IMR-90 (cell line): ENCODE data around the gene NEIL1. TPM values are rescaled to one million over a fixed set of nuclear protein-coding genes. Genes with fewer than 3 reads are reported as not detected.

Source experiments
- ATAC-seq: fragments of 200-7000 bp; cut with Tn5 transposase; 2 replicates; pipeline ENCODE4 v1.9.1; 2020; ENCODE audit warnings: low read depth, mild to moderate bottlenecking, moderate library complexity
- BruUV-seq: library from RNA; stranded (reverse); fragments of 400-500 nt; replicated peaks from 2 replicates; lab custom pipeline; 2021; lab: Mats Ljungman, UMichigan
- CTCF ChIA-PET: fragments of 300-600 bp; formaldehyde crosslinking; extraction: SDS; loops from one replicate; lab custom pipeline; 2021; ENCODE audit warnings: antibody characterized with exemption; lab: Yijun Ruan, JAX
- POLR2A ChIA-PET: fragments of 300-600 bp; sonication (Branson Sonifier 250); formaldehyde crosslinking; loops from one replicate; lab custom pipeline; 2022; ENCODE audit warnings: antibody characterized with exemption; ENCODE audit not compliant: unreplicated experiment; lab: Charles Lee
- DNase-seq: peaks from one replicate; pipeline ENCODE4 v3.0.0; 2013
- H2AFZ ChIP-seq: replicated peaks from 2 replicates; pipeline ENCODE3; 2013; ENCODE audit warnings: low read length, mild to moderate bottlenecking; ENCODE audit not compliant: poor library complexity
- H2AK5ac ChIP-seq: 2 replicates; pipeline ENCODE4 v1.6.1; 2013; ENCODE audit warnings: low read depth, low read length, inconsistent platforms
- H2AK9ac ChIP-seq: replicated peaks from 2 replicates; pipeline ENCODE3; 2013; ENCODE audit warnings: mild to moderate bottlenecking, low read depth, low read length, moderate library complexity; ENCODE audit not compliant: poor library complexity
- H2BK120ac ChIP-seq: 2 replicates; pipeline ENCODE4 v1.6.1; 2013; ENCODE audit warnings: low read depth, low read length, inconsistent platforms
- H2BK15ac ChIP-seq: 3 replicates; pipeline ENCODE4 v1.6.1; 2013; ENCODE audit warnings: low read depth, low read length, inconsistent platforms
- H2BK20ac ChIP-seq: 2 replicates; pipeline ENCODE4 v1.6.1; 2013; ENCODE audit warnings: low read depth, mild to moderate bottlenecking, inconsistent platforms, low read length, moderate library complexity
- H2BK5ac ChIP-seq: 2 replicates; pipeline ENCODE4 v1.6.1; 2013; ENCODE audit warnings: mild to moderate bottlenecking, low read depth, low read length, inconsistent platforms; ENCODE audit not compliant: poor library complexity, severe bottlenecking
- H3K14ac ChIP-seq: replicated peaks from 2 replicates; pipeline ENCODE4 v1.6.1; 2013; ENCODE audit warnings: low read depth, low read length, inconsistent platforms
- H3K18ac ChIP-seq: 2 replicates; pipeline ENCODE4 v1.6.1; 2013; ENCODE audit warnings: low read depth, low read length, control low read depth
- H3K23ac ChIP-seq: 2 replicates; pipeline ENCODE4 v1.6.1; 2013; ENCODE audit warnings: low read depth, low read length, inconsistent platforms
- H3K27ac ChIP-seq: 2 replicates; pipeline ENCODE4 v1.5.1; 2013; ENCODE audit warnings: mild to moderate bottlenecking, control low read depth, low read length; ENCODE audit not compliant: insufficient read depth
- H3K27me3 ChIP-seq: 2 replicates; pipeline ENCODE4 v1.6.1; 2013; ENCODE audit warnings: low read length; ENCODE audit not compliant: control insufficient read depth, insufficient read depth
- H3K36me3 ChIP-seq: 2 replicates; pipeline ENCODE4 v1.6.1; 2013; ENCODE audit warnings: low read length, mixed read lengths; ENCODE audit not compliant: control insufficient read depth, insufficient read depth
- H3K4ac ChIP-seq: 2 replicates; pipeline ENCODE4 v1.6.1; 2013; ENCODE audit warnings: low read depth, low read length, inconsistent platforms
- H3K4me1 ChIP-seq: 2 replicates; pipeline ENCODE4 v1.6.1; 2013; ENCODE audit warnings: low read length, mixed read lengths; ENCODE audit not compliant: control insufficient read depth, insufficient read depth
- H3K4me2 ChIP-seq: 2 replicates; pipeline ENCODE4 v1.6.1; 2013; ENCODE audit warnings: low read depth, mild to moderate bottlenecking, control low read depth, low read length, moderate library complexity
- H3K4me3 ChIP-seq: 2 replicates; pipeline ENCODE4 v1.5.1; 2013; ENCODE audit warnings: low read depth, mild to moderate bottlenecking, control low read depth, low read length, moderate library complexity; ENCODE audit not compliant: insufficient read depth
- H3K56ac ChIP-seq: 2 replicates; pipeline ENCODE4 v1.6.1; 2013; ENCODE audit warnings: low read length, inconsistent platforms; ENCODE audit not compliant: insufficient read depth; ENCODE audit errors: extremely low read depth
- H3K79me1 ChIP-seq, 2 experiments: 2 replicates each; pipeline ENCODE4 v1.6.1; 2013; ENCODE audit warnings: low read length in 2 of 2, inconsistent platforms in 1 of 2, low read depth in 1 of 2
- H3K9ac ChIP-seq: 2 replicates; pipeline ENCODE4 v1.6.1; 2013; ENCODE audit warnings: low read depth, low read length, control low read depth
- H3K9me1 ChIP-seq: 2 replicates; pipeline ENCODE4 v1.6.1; 2013; ENCODE audit warnings: low read length, inconsistent platforms; ENCODE audit not compliant: insufficient read depth
- H3K9me3 ChIP-seq: 2 replicates; pipeline ENCODE4 v1.6.1; 2013; ENCODE audit warnings: low read length; ENCODE audit not compliant: control insufficient read depth, insufficient read depth
- H4K20me1 ChIP-seq: 2 replicates; pipeline ENCODE4 v1.6.1; 2013; ENCODE audit warnings: low read length, inconsistent platforms; ENCODE audit not compliant: insufficient read depth
- H4K5ac ChIP-seq: 2 replicates; pipeline ENCODE4 v1.6.1; 2013; ENCODE audit warnings: mild to moderate bottlenecking, low read depth, low read length, control low read depth
- H4K8ac ChIP-seq, 2 experiments: 2 replicates each; pipeline ENCODE4 v1.6.1; 2013; ENCODE audit warnings: low read depth in 2 of 2, low read length in 2 of 2, control low read depth in 1 of 2, inconsistent platforms in 1 of 2
- H4K91ac ChIP-seq: 2 replicates; pipeline ENCODE4 v1.6.1; 2013; ENCODE audit warnings: low read depth, low read length, inconsistent platforms; ENCODE audit not compliant: insufficient read depth
- BHLHE40 ChIP-seq: fragments of 150-350 bp; IDR thresholded peaks from 2 replicates; pipeline ENCODE4 v1.6.1; 2016; ENCODE audit warnings: mild to moderate bottlenecking, low read depth, low read length
- CHD1 ChIP-seq: IDR thresholded peaks from 2 replicates; pipeline ENCODE4 v1.6.1; 2012; ENCODE audit warnings: low read depth, low read length, improper control_type of control experiment
- CTCF ChIP-seq: conservative IDR thresholded peaks from 2 replicates; pipeline ENCODE4 v1.5.1; 2012; ENCODE audit warnings: mild to moderate bottlenecking, low read depth, low read length, improper control_type of control experiment
- ELK1 ChIP-seq: fragments of 150-350 bp; IDR thresholded peaks from 2 replicates; pipeline ENCODE4 v1.6.1; 2016; ENCODE audit warnings: low read depth, mild to moderate bottlenecking, low read length, moderate library complexity, borderline replicate concordance
- FOS ChIP-seq: fragments of 150-350 bp; IDR thresholded peaks from 2 replicates; pipeline ENCODE4 v1.6.1; 2016; ENCODE audit warnings: low read depth, low read length
- MAFK ChIP-seq: IDR thresholded peaks from 2 replicates; pipeline ENCODE4 v1.6.1; 2012; ENCODE audit warnings: low read depth, low read length, improper control_type of control experiment
- MAZ ChIP-seq: IDR thresholded peaks from 2 replicates; pipeline ENCODE4 v1.6.1; 2012; ENCODE audit warnings: low read depth, mild to moderate bottlenecking, low read length, improper control_type of control experiment, moderate library complexity, borderline replicate concordance
- MXI1 ChIP-seq: IDR thresholded peaks from 2 replicates; pipeline ENCODE4 v1.6.1; 2012; ENCODE audit warnings: low read depth, mild to moderate bottlenecking, low read length, moderate library complexity, borderline replicate concordance
- NFE2L2 ChIP-seq: fragments of 150-350 bp; IDR thresholded peaks from 2 replicates; pipeline ENCODE4 v1.6.1; 2016; ENCODE audit warnings: low read depth, mild to moderate bottlenecking, low read length
- POLR2A ChIP-seq: IDR thresholded peaks from 2 replicates; pipeline ENCODE4 v1.6.1; 2012; ENCODE audit warnings: mild to moderate bottlenecking, low read depth, low read length
- RAD21 ChIP-seq: IDR thresholded peaks from 2 replicates; pipeline ENCODE4 v1.6.1; 2012; ENCODE audit warnings: low read length, improper control_type of control experiment
- RFX5 ChIP-seq: IDR thresholded peaks from 2 replicates; pipeline ENCODE4 v1.8.0; 2012; ENCODE audit warnings: low read depth, mild to moderate bottlenecking, low read length, moderate library complexity
- SMC3 ChIP-seq: fragments of 150-350 bp; IDR thresholded peaks from 2 replicates; pipeline ENCODE4 v1.6.1; 2016; ENCODE audit warnings: low read depth, mild to moderate bottlenecking, antibody characterized with exemption, low read length, moderate library complexity
- USF2 ChIP-seq: fragments of 150-350 bp; IDR thresholded peaks from 2 replicates; pipeline ENCODE4 v1.6.1; 2017; ENCODE audit warnings: mild to moderate bottlenecking, antibody characterized with exemption, low read length, low read depth
- WGBS, 2 experiments: methylation state at CpG; one replicate each; pipeline versions ENCODE4 v1.1.5 to v1.1.7; 2013; ENCODE audit warnings: missing lambda C conversion rate in 2 of 2; ENCODE audit not compliant: insufficient read length in 1 of 2; ENCODE audit errors: extremely low coverage in 2 of 2; 5-methylcytosine and 5-hydroxymethylcytosine counted together
- dilution Hi-C: fragments of 300-500 bp; cut with HindIII; formaldehyde crosslinking; loops from one replicate; pipeline ENCODE4 v1.14.3; 2018; ENCODE audit warnings: low sequenced_read_pairs; ENCODE audit not compliant: unreplicated experiment
- in situ Hi-C: fragments of 300-500 bp; cut with MboI; formaldehyde crosslinking; loops from 3 replicates; pipeline ENCODE4 v1.14.3; 2019; ENCODE audit warnings: low sequenced_read_pairs, inconsistent platforms, mixed read lengths
- intact Hi-C: fragments of 100-400 bp; cut with micrococcal nuclease; formaldehyde crosslinking; loops from 2 replicates; pipeline ENCODE4 v1.10.0; 2022
- polyA plus RNA-seq, 3 experiments: library from polyadenylated mRNA; depleted of rRNA; stranded (reverse); fragments of >200 nt; gene quantifications; 2 replicates each; pipeline ENCODE4 v1.2.3, GENCODE V29; 2012; ENCODE audit warnings: low replicate concordance in 1 of 3
- total RNA-seq: library from RNA; depleted of rRNA; stranded (reverse); fragments of >200 nt; gene quantifications from 2 replicates; pipeline ENCODE4 v1.2.3, GENCODE V29; 2012

The NEIL1 gene
- total and polyA plus RNA-seq, 2 of the 4 experiments (the other 2 are of a cell fraction), result 1.1 to 3.6 TPM

GRCh38 chr15:75360391-75360790, 13.6 kb downstream of the NEIL1 start:
- H3K9me1 ChIP-seq, result no peaks in the 10 kb centered on the region; the same call in 1 of the 2 replicates
- CTCF ChIA-PET, result no interaction called here
- no peak overlapping the region for H2AK5ac ChIP-seq
- dilution Hi-C loops (no loop called here), intact Hi-C loops (no loop called here), in situ Hi-C loops (no loop called here)
- H2AFZ ChIP-seq, result no peak overlapping the region
- no peak overlapping the region for H3K4ac ChIP-seq
- no CpG with 5 or more reads among the region's 1 CpG for WGBS, 2 experiments
- no peak overlapping the region for H2BK120ac ChIP-seq
- no peaks in the 10 kb centered on the region for H3K4me1 ChIP-seq
- H3K27me3 ChIP-seq, result no peaks in the 10 kb centered on the region
- no peaks in the 10 kb centered on the region for H3K9me3 ChIP-seq
- H3K27ac ChIP-seq, result no peak overlapping the region
- H3K9ac ChIP-seq, result no peak overlapping the region
- no peak overlapping the region for H3K4me2 ChIP-seq
- no peak overlapping the region for H3K23ac ChIP-seq
- H3K36me3 ChIP-seq, result peaks cover 72% of the 10 kb centered on the region
- BruUV-seq, result no TSS peak
- H4K5ac ChIP-seq, result no peak overlapping the region
- no peak overlapping the region for H3K4me3 ChIP-seq
- no peak overlapping the region for H2BK5ac ChIP-seq
- H4K8ac ChIP-seq, result no peak overlapping the region
- H4K91ac ChIP-seq, result no peak overlapping the region
- ATAC-seq (peak; percentile 19; the same call in 1 of the 2 replicates), DNase-seq (no peak)
- no peak overlapping the region for H3K14ac ChIP-seq
- POLR2A ChIA-PET, result no interaction called here
- H3K56ac ChIP-seq, result no peak overlapping the region
- H3K79me1 ChIP-seq, result peaks cover 0 to 8% of the 10 kb centered on the region in 2 experiments; a peak in 1 of 4 replicates
- no peak overlapping the region for H2AK9ac ChIP-seq
- H3K18ac ChIP-seq, result no peak overlapping the region
- no peak overlapping the region for H2BK15ac ChIP-seq
- no peak overlapping the region for H2BK20ac ChIP-seq
- no peak for TF ChIP-seq MAFK
- no peak for TF ChIP-seq USF2
- TF ChIP-seq ELK1, result no peak
- no peak for TF ChIP-seq RAD21
- TF ChIP-seq MAZ, result no peak
- no peak for TF ChIP-seq RFX5
- no peak for TF ChIP-seq NFE2L2
- no peak for TF ChIP-seq POLR2A
- TF ChIP-seq BHLHE40, result no peak
- TF ChIP-seq MXI1, result no peak
- TF ChIP-seq FOS, result no peak
- TF ChIP-seq CTCF, result no peak
- TF ChIP-seq SMC3, result no peak
- TF ChIP-seq CHD1, result no peak
- H4K20me1 ChIP-seq, result peaks cover 4% of the 10 kb centered on the region; the same call in 1 of the 2 replicates
